Muscle layer of colon (tissue), 2 donors: ENCODE measurements around the gene NBPF1.
"Not testable (repeated sequence)": the region's sequence is repeated elsewhere in the genome, so short reads cannot be mapped to it uniquely, and the experiment has no call there.

Experiments used
- H3K27ac ChIP-seq: one replicate; pipeline ENCODE4 v1.7.0; 2013; ENCODE audit warnings: low read depth, mild to moderate bottlenecking, low read length, moderate library complexity
- H3K27me3 ChIP-seq, 2 donors: one replicate each; pipeline ENCODE4 v1.7.0; 2013; ENCODE audit warnings: low read length in 2 of 2, mild to moderate bottlenecking in 2 of 2; ENCODE audit not compliant: insufficient read depth in 2 of 2, control insufficient read depth in 1 of 2
- H3K36me3 ChIP-seq: one replicate; pipeline ENCODE4 v1.7.0; 2013; ENCODE audit warnings: mild to moderate bottlenecking, low read length; ENCODE audit not compliant: insufficient read depth
- H3K4me1 ChIP-seq: one replicate; pipeline ENCODE4 v1.7.0; 2013; ENCODE audit warnings: mild to moderate bottlenecking, low read length; ENCODE audit not compliant: insufficient read depth
- H3K4me3 ChIP-seq, 2 donors: one replicate each; pipeline ENCODE4 v1.7.0; 2013; ENCODE audit warnings: low read length in 2 of 2, low read depth in 1 of 2, mild to moderate bottlenecking in 1 of 2, moderate library complexity in 1 of 2
- H3K9ac ChIP-seq: one replicate; pipeline ENCODE4 v1.7.0; 2013; ENCODE audit warnings: low read length
- H3K9me3 ChIP-seq: one replicate; pipeline ENCODE4 v1.7.0; 2013; ENCODE audit warnings: mild to moderate bottlenecking, low read length
- donor health status: abdominal sarcoma.
- donor health status: Adenocarcinoma of cecum.

Gene NBPF1

DNA sequence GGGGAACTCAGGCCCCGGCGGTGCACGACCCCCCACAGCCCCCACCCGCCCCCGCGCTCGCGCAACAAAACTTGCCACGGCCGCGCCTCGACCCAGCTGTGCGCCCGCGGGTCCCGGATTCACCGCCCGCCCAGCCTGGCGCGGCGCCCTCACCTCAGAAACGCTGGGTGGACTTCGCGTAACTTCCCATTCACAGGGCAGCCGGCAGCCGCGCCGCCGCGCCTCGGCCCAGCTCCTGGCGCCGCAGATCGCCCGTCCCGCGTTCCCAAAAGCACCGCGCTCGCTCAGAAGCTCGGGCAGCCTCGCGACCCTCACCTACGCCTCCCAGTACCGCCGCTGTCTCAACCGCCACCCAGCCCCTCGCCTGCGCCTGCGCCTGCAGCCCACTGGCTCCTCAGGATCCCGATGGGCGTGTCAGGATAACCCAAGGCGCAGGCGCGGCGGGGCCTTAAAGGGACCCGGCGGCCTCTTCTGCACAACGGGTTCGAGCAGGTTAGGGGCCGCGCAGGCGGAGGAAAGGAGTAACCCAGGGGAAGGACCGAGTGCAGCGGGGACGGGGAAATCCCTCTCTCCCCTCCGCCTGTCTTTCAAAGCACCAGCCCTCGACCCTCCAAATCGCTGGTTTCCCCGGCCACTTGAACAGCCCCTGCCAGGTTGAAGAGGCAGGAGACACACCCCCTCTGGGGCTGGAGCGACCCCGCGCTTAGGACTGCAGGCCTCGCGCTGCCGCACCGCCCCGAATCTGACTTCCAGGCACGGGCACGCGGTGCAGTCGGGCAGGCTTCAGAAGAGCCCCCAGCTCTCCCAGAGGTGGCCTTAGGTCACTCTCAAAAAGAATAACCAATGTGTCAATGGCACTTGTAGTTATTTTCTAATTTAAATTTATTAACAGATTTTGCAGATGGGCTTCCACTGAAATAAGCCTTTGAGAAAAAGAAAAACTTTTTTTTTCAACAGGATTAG is at the start of gene NBPF1:
TSS of gene NBPF1 (minus strand) at position 380 of the 963 bp plus-strand sequence.
- H3K4me1 ChIP-seq = peaks cover 20% of the 10 kb centered on the region
- peak within 1 kb of the TSS; percentile 88 for H3K27ac ChIP-seq
- peak within 1 kb of the TSS; percentile 82 to 92 for H3K4me3 ChIP-seq
- no peaks in the 10 kb centered on the region for H3K9me3 ChIP-seq
- peak within 1 kb of the TSS; percentile 37 for H3K9ac ChIP-seq
- H3K27me3 ChIP-seq = no peaks in the 10 kb centered on the region
- peaks cover 5% of the 10 kb centered on the region for H3K36me3 ChIP-seq

GRCh38 chr1:16658234-16658633 is 44.9 kb upstream of the NBPF1 start:
- H3K27me3 ChIP-seq, H3K27ac ChIP-seq, H3K36me3 ChIP-seq, H3K9ac ChIP-seq, H3K4me3 ChIP-seq, H3K9me3 ChIP-seq, H3K4me1 ChIP-seq: not testable (repeated sequence)

GRCh38 chr1:16656981-16657683 is 43.8 kb upstream of the NBPF1 start:
- not testable (repeated sequence) for H3K9me3 ChIP-seq, H3K27me3 ChIP-seq, H3K27ac ChIP-seq, H3K4me1 ChIP-seq, H3K36me3 ChIP-seq, H3K4me3 ChIP-seq, H3K9ac ChIP-seq

GRCh38 chr1:16656574-16656973 is 43.2 kb upstream of the NBPF1 start:
- not testable (repeated sequence) for H3K4me3 ChIP-seq, H3K9ac ChIP-seq, H3K4me1 ChIP-seq, H3K9me3 ChIP-seq, H3K27ac ChIP-seq, H3K36me3 ChIP-seq, H3K27me3 ChIP-seq

DNA sequence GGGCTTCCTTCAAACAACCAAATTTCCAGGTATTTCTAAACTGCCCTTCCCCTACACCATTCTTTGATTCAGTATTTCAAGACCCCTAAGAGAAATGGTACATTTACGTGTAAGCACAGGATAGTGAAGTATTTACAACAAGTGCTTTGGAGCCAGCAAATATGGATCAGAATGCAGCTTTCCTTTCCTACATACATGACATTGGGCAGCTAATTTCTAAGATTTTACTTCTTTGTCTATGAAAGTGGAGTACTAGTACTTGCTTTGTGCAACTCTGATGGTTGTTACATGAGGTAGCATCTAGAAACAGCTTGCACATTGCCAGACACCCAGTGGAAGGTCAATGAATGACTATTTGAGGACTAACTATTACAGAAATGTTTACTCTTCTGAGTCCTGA is 38.2 kb upstream of the NBPF1 start:
- not testable (repeated sequence) for H3K4me1 ChIP-seq, H3K27ac ChIP-seq, H3K27me3 ChIP-seq, H3K9ac ChIP-seq, H3K36me3 ChIP-seq, H3K4me3 ChIP-seq, H3K9me3 ChIP-seq

DNA sequence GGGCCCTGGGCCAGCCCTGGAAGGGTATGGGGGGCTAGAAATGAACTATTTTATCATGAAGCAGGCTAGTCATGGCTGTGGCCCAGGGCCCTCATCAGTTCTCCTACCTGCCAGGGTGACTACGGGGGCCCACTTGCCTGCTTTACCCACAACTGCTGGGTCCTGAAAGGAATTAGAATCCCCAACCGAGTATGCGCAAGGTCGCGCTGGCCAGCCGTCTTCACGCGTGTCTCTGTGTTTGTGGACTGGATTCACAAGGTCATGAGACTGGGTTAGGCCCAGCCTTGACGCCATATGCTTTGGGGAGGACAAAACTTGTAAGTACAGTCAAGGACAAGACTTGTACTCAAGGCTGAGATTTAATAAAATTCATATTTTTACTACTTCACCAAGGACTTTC is 36.6 kb upstream of the NBPF1 start:
- H3K4me1 ChIP-seq, H3K27ac ChIP-seq, H3K9ac ChIP-seq, H3K27me3 ChIP-seq, H3K4me3 ChIP-seq, H3K9me3 ChIP-seq, H3K36me3 ChIP-seq: not testable (repeated sequence)

GRCh38 chr1:16649390-16649789 is 36.0 kb upstream of the NBPF1 start:
- not testable (repeated sequence) for H3K9me3 ChIP-seq, H3K27ac ChIP-seq, H3K27me3 ChIP-seq, H3K4me1 ChIP-seq, H3K4me3 ChIP-seq, H3K9ac ChIP-seq, H3K36me3 ChIP-seq

- H3K27ac ChIP-seq, H3K9ac ChIP-seq, H3K36me3 ChIP-seq, H3K9me3 ChIP-seq, H3K4me3 ChIP-seq, H3K27me3 ChIP-seq: not testable (repeated sequence)
- H3K4me1 ChIP-seq = peaks cover 11% of the 10 kb centered on the region
Measured at GRCh38 chr1:16648756-16649155, 35.4 kb upstream of the NBPF1 start.

DNA sequence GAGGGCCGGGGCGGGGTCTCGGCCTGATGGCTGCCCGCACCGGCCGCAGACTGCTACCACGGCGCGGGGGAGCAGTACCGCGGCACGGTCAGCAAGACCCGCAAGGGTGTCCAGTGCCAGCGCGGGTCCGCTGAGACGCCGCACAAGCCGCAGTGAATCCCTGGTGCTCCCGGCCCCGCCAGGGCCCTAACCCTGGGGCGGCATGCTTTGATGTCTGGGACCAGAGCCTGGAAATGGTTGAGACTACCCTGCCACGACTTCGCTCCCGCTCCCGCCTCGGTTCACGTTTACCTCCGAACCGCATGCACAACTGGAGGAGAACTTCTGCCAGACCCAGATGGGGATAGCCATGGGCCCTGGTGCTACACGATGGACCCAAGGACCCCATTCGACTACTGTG is 34.9 kb upstream of the NBPF1 start:
- H3K27me3 ChIP-seq, H3K36me3 ChIP-seq, H3K9me3 ChIP-seq, H3K4me3 ChIP-seq, H3K9ac ChIP-seq, H3K27ac ChIP-seq: not testable (repeated sequence)
- peaks cover 16% of the 10 kb centered on the region for H3K4me1 ChIP-seq

- H3K27me3 ChIP-seq, H3K27ac ChIP-seq, H3K9me3 ChIP-seq, H3K36me3 ChIP-seq, H3K9ac ChIP-seq, H3K4me3 ChIP-seq: not testable (repeated sequence)
- peaks cover 23% of the 10 kb centered on the region for H3K4me1 ChIP-seq
Measured at GRCh38 chr1:16647179-16648176, 34.1 kb upstream of the NBPF1 start.

DNA sequence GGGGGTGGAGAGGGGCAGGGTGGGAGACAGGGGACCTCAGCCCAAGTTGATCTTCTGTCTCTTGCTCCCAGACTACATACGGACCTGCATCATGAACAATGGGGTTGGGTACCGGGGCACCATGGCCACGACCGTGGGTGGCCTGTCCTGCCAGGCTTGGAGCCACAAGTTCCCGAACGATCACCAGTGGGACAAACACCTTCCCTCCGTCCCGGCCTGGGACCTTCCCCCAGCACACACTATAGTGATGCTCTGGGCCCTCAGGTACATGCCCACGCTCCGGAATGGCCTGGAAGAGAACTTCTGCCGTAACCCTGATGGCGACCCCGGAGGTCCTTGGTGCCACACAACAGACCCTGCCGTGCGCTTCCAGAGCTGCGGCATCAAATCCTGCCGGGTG is 33.4 kb upstream of the NBPF1 start:
- not testable (repeated sequence) for H3K27ac ChIP-seq, H3K9ac ChIP-seq, H3K36me3 ChIP-seq, H3K27me3 ChIP-seq, H3K4me3 ChIP-seq, H3K9me3 ChIP-seq
- peaks cover 30% of the 10 kb centered on the region for H3K4me1 ChIP-seq
